HG03520 (cell line): Measurements from ENCODE around the gene XRCC5.

Experiments
- ATAC-seq: cut with Tn5 transposase; IDR thresholded peaks from one replicate; pipeline ENCODE4 v1.9.1; 2021; ENCODE audit warnings: mild to moderate bottlenecking, moderate library complexity; ENCODE audit not compliant: unreplicated experiment

XRCC5 gene

GRCh38 chr2:216151313-216152025 lies 42.3 kb downstream of the XRCC5 start:
- ATAC-seq = no peak

- ATAC-seq = no peak
Observed at GRCh38 chr2:216155954-216156353, 46.8 kb downstream of the XRCC5 start.

DNA sequence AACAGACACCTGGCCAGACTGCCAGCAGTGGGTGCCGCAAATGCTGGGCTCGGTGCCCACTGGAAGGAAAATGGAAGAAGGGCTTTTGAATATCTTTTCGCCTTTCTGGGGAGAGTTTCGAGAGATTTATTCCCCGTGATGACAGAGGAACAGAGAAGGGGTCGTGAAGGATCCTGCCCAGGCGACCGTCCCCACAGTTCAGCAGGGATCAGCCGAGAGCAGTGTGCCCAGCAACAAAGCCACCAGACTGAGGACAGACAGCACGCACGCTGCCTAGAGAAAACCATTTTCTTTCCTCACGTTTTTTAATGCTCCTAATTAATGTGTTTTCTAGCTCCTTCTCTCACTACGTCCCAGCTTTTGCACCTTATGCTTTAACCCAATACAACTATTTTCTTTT lies 47.7 kb downstream of the XRCC5 start:
- ATAC-seq = no peak

DNA sequence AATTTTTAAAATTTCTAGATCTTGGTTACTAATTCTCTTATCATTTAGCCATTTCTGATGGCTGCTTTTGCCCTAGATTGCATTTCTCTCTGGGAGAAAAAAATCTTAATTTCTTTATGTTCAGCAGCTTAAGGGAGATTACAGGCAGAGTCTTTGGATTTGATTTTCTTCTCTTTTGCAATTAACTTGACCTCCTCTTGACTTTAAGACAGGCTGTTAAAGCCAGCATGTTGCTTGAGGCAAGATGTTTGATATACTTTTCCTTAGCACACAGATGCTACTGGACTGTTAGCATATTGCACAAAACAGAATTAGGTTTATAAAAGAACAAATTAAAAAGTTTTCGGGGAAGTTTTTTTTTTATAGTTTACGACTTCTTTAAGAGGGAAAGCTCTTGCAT lies 50.0 kb downstream of the XRCC5 start:
- no peak for ATAC-seq

- ATAC-seq = no peak
Observed at GRCh38 chr2:216159646-216160045, 50.5 kb downstream of the XRCC5 start.

- ATAC-seq = no peak
Observed at GRCh38 chr2:216160786-216161185, 51.6 kb downstream of the XRCC5 start.

GRCh38 chr2:216161967-216162366 lies 52.8 kb downstream of the XRCC5 start:
- no peak for ATAC-seq

GRCh38 chr2:216163518-216163917 lies 54.4 kb downstream of the XRCC5 start:
- ATAC-seq = no peak

- ATAC-seq = no peak
Observed at GRCh38 chr2:216164087-216164486, 54.9 kb downstream of the XRCC5 start.

GRCh38 chr2:216164576-216164975 lies 55.4 kb downstream of the XRCC5 start:
- ATAC-seq = no peak

DNA sequence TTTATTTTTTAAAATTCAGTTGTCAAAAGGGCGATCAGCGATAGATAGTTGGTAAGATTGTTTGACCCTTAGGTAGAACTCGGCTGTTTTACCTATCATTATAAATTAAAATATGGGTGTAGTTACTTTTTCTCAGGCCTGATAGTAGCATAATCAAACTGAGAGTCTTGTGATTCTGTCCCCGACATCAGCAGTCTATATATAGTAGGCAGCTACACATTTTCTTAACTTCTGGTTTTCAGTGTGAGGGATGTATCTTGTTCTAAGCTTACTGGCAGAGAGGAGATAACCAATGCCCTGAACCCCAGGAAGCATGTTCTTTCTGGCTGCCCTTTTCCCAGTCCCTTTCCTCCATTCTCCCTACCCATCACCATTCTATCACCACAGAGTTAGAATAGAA lies 56.6 kb downstream of the XRCC5 start:
- ATAC-seq = no peak

GRCh38 chr2:216169087-216169486 lies 59.9 kb downstream of the XRCC5 start:
- no peak for ATAC-seq

DNA sequence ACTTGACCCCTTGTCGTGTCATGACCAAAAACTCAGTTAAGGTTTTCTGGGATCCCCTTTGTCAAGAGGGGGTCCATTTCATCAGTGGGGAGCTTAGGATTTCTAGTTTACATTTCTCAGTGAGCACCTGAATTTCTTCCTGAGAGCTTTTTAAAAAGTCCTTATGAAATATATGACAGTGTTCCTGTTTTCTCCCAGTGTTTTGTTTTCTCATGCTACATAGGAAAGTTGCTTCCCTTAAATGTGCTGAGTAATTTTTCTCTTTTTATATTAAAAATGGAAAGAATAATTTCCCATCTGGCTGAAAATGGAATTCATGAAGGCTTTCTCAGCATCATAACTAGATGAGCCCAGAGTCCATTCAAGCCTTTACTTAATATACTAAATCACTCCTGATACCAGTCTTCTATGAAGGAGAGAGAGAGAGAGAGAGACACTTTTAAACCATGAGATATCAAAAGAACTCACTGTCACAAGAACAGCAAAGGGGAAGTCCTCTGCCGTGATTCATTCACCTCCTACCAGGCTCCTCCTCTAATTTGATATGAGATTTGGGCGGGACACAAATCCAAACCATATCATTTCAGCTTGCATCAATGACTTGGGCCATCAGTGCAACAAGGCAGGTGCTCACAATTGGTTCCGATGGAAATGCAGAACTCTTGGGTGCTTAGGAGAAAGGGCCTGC lies 61.1 kb downstream of the XRCC5 start:
- ATAC-seq = no peak

- no peak for ATAC-seq
Observed at GRCh38 chr2:216171011-216171410, 61.9 kb downstream of the XRCC5 start.

- ATAC-seq = no peak
Observed at GRCh38 chr2:216172493-216172892, 63.3 kb downstream of the XRCC5 start.

DNA sequence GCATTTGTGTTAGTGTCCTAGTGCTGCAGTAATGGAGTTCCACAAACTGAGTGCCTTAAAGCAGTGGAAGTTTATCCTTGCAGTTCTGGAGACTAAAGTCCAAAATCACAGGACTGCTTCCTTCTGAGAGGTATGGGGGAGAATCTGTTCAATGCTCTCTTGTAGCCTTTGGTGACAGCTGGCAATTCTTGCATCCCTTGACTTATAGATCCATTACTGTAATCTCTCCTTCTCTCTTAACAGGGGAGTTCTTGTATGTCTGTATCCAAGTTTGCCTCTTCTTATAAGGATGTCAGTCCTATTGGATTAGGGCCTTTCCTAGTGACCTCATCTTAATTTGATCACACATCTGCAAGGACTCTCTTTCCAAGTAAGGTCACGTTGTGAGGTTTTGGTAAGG lies 69.9 kb downstream of the XRCC5 start:
- ATAC-seq = no peak

- no peak for ATAC-seq
Observed at GRCh38 chr2:216181351-216181750, 72.2 kb downstream of the XRCC5 start.

DNA sequence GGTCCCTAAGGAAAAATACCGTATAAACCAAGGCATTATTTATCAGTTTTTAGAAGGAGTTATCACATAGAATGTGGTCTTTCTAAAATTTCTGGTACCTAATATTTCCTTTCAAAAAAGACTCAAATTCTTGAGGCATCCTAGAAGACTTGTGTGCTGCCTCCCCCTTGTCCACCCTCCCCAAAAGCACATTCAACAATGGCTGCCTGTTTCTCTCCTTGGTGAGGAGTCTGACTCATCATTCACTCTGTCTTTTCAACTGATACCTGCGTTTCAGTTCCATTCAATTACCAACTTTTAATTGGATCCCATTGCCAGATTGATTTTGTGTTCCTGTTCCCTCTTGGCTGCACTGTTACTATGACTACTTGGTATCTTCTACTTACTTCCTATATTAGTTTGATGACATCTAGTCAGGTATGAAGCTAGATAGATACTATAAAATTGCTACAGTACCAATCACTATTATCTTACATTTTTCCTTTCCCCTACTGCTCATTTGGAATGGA lies 72.9 kb downstream of the XRCC5 start:
- ATAC-seq = no peak

DNA sequence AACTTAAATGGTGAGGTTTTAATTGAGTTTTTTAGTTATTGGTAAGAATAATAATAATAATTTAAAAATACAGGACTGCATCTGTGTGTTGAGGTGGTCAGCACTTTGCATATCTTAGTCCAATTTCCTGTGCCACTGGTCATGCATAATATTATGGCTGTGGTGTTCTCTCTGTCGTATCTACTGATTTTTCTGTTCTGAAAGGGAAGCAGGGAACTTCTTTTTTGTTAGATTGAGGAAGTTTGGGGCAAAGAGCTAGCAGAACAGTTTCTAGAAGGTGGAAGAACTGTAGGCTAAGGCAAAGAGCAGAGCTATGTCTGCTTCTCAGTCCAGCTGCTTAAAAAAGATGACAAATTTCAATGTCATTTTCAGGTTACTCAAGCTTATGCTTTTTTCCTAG lies 74.3 kb downstream of the XRCC5 start:
- ATAC-seq = no peak

- no peak for ATAC-seq
Observed at GRCh38 chr2:216188559-216188850, 79.4 kb downstream of the XRCC5 start.

DNA sequence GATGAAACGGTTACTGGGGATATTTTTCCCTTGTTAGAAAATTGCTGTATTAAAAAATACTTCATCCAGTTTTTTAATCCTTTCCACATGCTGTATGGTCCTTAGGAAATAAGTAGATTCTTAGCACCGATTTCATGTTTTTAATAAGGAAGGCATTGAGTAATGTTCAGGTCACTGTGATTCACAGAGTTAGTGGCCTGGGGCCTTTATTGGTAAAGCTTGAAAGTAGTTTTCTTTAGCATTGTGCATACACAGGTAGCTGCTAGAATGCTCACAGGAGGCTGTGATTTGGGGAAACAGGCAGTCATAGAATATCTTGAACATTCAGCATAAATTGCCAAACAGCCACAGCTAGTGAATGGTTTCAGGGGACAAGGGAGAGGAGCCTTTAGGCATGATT lies 79.8 kb downstream of the XRCC5 start:
- no peak for ATAC-seq

- no peak for ATAC-seq
Observed at GRCh38 chr2:216189410-216189809, 80.3 kb downstream of the XRCC5 start.

DNA sequence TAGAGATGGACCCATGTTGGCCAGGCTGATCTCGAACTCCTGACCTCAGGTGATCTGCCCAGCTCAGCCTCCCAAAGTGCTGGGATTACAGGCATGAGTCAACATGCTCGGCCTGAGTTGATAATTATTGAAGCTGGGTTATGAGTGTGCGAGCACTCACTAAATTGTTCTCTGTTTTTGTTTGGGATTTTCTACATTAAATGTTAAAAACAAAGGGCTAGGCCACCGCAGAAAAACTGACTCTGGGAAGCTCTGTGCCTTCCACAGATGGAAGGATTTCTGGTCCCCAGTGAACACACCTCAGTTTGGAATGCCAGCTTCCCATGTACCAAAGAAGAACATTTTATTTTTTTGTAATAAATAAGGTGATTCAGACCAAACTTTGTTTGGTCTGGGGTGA lies 83.0 kb downstream of the XRCC5 start:
- ATAC-seq = no peak
